ENCODE measurements around the gene C17orf75. TPM values are rescaled to one million over a fixed set of nuclear protein-coding genes. Genes with fewer than 3 reads are reported as not detected.

C17orf75 gene
- total and polyA plus RNA-seq, 2 of the 4 experiments (the other 2 are of a cell fraction): 11.5 to 16.1 TPM

- no peak overlapping the region for H4K91ac ChIP-seq (ENCODE audit: insufficient read depth, low read depth, low read length)
- CTCF ChIA-PET: no interaction called here
- H3K9me3 ChIP-seq (ENCODE audit: control insufficient read depth, insufficient read depth, low read length): no peaks in the 10 kb centered on the region
- H2BK5ac ChIP-seq (ENCODE audit: low read depth, low read length, poor library complexity, severe bottlenecking): no peak overlapping the region
- BruUV-seq (replicated peaks): no TSS peak
- no peaks in the 10 kb centered on the region for H3K36me3 ChIP-seq (ENCODE audit: control insufficient read depth, insufficient read depth, low read length)
- DNase-seq (no peak), ATAC-seq (ENCODE audit: low read depth) (no peak)
- no peak overlapping the region for H3K4ac ChIP-seq (ENCODE audit: low read depth, low read length)
- H3K14ac ChIP-seq (replicated peaks; ENCODE audit: low read depth, low read length): no peak overlapping the region
- H3K27ac ChIP-seq (ENCODE audit: insufficient read depth, low read length): no peak overlapping the region
- no peak overlapping the region for H2AK9ac ChIP-seq (replicated peaks; ENCODE audit: low read depth, low read length, poor library complexity)
- TF ChIP-seq POLR2A (IDR thresholded peaks at IDR 0.05; ENCODE audit: low read depth, low read length): no peak
- TF ChIP-seq RCOR1 (IDR thresholded peaks at IDR 0.05; ENCODE audit: insufficient replicate concordance, low read length): no peak
- no peak for TF ChIP-seq NFE2L2 (IDR thresholded peaks at IDR 0.05; ENCODE audit: low read depth, low read length)
- no peak for TF ChIP-seq SMC3 (IDR thresholded peaks at IDR 0.05; ENCODE audit: low read depth, low read length)
- no peak for TF ChIP-seq RAD21 (IDR thresholded peaks at IDR 0.05; ENCODE audit: low read length)
- H3K79me1 ChIP-seq (ENCODE audit: low read depth in 1 of 2, low read length in 2 of 2): no peaks in the 10 kb centered on the region
- intact Hi-C loops (cut with micrococcal nuclease) (no loop called here), dilution Hi-C loops (cut with HindIII; ENCODE audit: low sequenced_read_pairs, unreplicated experiment) (no loop called here), in situ Hi-C loops (cut with MboI; ENCODE audit: low sequenced_read_pairs) (no loop called here)
- H3K27me3 ChIP-seq (ENCODE audit: control insufficient read depth, insufficient read depth, low read length): peaks cover 42% of the 10 kb centered on the region
- no peak overlapping the region for H3K56ac ChIP-seq (ENCODE audit: extremely low read depth, insufficient read depth, low read length)
- no peak overlapping the region for H3K4me2 ChIP-seq (ENCODE audit: low read depth, low read length)
- no peak overlapping the region for H4K8ac ChIP-seq (ENCODE audit: low read depth in 2 of 2, low read length in 2 of 2)
- no peak overlapping the region for H3K4me3 ChIP-seq (ENCODE audit: insufficient read depth, low read depth, low read length)
- no peaks in the 10 kb centered on the region for H3K4me1 ChIP-seq (ENCODE audit: control insufficient read depth, insufficient read depth, low read length)
- 24% methylated on average over 3 of the region's 7 CpGs; no CpG with 5 or more reads in 1 of the 2 experiments for WGBS, 2 experiments (ENCODE audit: extremely low coverage in 2 of 2, insufficient read length in 1 of 2)
- POLR2A ChIA-PET (ENCODE audit: unreplicated experiment): no interaction called here
- H4K20me1 ChIP-seq (ENCODE audit: insufficient read depth, low read length): no peaks in the 10 kb centered on the region; the same call in 1 of the 2 replicates
- no peak overlapping the region for H2BK15ac ChIP-seq (ENCODE audit: low read depth, low read length)
- H3K18ac ChIP-seq (ENCODE audit: low read depth, low read length): no peak overlapping the region
- no peak overlapping the region for H2AK5ac ChIP-seq (ENCODE audit: low read depth, low read length)
- no peak overlapping the region for H2BK120ac ChIP-seq (ENCODE audit: low read depth, low read length)
- no peak overlapping the region for H2BK20ac ChIP-seq (ENCODE audit: low read depth, low read length)
- no peak overlapping the region for H4K5ac ChIP-seq (ENCODE audit: low read depth, low read length)
- no peak overlapping the region for H3K23ac ChIP-seq (ENCODE audit: low read depth, low read length)
- no peak overlapping the region for H2AFZ ChIP-seq (replicated peaks; ENCODE audit: low read length, poor library complexity)
- peaks cover 3% of the 10 kb centered on the region; the same call in 1 of the 2 replicates for H3K9me1 ChIP-seq (ENCODE audit: insufficient read depth, low read length)
- H3K9ac ChIP-seq (ENCODE audit: low read depth, low read length): no peak overlapping the region
Measured at GRCh38 chr17:32299580-32300164, 42.3 kb downstream of the C17orf75 start.
